NCI-H2029 (cell line): ENCODE results near the gene OR51T1.
A peak's percentile ranks its signal among the peaks of the same experiment; 100 is the strongest.
"Not testable (repeated sequence)": the region's sequence is repeated elsewhere in the genome, so short reads cannot be mapped to it uniquely, and the experiment has no call there.

Source experiments
- DNase-seq: peaks from one replicate; lab custom pipeline; 2025; lab: John Stamatoyannopoulos, UW

Gene OR51T1, protein sequence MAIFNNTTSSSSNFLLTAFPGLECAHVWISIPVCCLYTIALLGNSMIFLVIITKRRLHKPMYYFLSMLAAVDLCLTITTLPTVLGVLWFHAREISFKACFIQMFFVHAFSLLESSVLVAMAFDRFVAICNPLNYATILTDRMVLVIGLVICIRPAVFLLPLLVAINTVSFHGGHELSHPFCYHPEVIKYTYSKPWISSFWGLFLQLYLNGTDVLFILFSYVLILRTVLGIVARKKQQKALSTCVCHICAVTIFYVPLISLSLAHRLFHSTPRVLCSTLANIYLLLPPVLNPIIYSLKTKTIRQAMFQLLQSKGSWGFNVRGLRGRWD

DNA sequence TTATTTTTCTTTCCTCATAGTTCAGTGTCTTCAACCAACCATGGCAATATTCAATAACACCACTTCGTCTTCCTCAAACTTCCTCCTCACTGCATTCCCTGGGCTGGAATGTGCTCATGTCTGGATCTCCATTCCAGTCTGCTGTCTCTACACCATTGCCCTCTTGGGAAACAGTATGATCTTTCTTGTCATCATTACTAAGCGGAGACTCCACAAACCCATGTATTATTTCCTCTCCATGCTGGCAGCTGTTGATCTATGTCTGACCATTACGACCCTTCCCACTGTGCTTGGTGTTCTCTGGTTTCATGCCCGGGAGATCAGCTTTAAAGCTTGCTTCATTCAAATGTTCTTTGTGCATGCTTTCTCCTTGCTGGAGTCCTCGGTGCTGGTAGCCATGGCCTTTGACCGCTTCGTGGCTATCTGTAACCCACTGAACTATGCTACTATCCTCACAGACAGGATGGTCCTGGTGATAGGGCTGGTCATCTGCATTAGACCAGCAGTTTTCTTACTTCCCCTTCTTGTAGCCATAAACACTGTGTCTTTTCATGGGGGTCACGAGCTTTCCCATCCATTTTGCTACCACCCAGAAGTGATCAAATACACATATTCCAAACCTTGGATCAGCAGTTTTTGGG lies at the start of gene OR51T1:
Gene OR51T1 (plus strand): TSS at position 41 of the 641 bp plus-strand sequence. CDS start 0 bp downstream, at position 41.
- no peak for DNase-seq

DNA sequence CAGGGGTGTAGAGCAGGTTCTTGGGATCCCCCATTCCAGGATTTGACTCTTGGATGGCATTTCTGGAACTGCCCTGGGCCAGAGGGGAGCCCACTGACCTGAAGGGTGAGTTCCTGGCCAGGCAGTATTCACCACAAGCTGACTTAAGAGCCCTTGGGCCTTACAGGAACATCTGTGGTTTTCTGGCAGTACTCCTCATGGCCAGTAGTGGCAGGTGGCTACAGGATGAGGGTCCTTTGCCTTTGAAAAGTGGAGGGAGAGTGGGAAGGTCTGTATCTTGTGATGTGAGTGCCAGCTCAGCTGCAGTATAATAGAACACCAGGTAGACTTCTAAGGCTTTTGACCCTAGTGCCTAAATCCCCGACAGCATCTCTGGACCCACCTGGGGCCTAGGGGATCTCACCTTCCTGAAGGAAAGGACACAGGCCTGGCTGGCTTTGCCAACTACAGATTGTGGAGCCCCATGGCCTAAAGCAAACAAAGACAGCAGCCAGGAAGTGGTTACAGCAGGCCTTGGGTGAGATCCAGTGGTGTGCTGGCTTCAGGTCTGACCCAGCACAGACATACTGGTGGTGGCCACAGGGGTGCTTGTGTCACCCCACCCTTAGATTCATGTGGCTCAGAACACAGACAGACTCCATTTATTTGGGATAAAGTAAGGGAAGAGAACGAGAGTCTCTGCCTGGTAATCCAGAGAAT lies 41.7 kb upstream of the OR51T1 start:
- peak; percentile 79 for DNase-seq

GRCh38 chr11:4848908-4849532 lies 32.7 kb upstream of the OR51T1 start, which contains the start of gene OR51S1:
TSS of gene OR51S1 (minus strand) at chr11:4849208. CDS start at chr11:4849208, 0 bp downstream.
- no peak for DNase-seq

GRCh38 chr11:4851033-4851432 lies 30.7 kb upstream of the OR51T1 start:
- no peak for DNase-seq

DNA sequence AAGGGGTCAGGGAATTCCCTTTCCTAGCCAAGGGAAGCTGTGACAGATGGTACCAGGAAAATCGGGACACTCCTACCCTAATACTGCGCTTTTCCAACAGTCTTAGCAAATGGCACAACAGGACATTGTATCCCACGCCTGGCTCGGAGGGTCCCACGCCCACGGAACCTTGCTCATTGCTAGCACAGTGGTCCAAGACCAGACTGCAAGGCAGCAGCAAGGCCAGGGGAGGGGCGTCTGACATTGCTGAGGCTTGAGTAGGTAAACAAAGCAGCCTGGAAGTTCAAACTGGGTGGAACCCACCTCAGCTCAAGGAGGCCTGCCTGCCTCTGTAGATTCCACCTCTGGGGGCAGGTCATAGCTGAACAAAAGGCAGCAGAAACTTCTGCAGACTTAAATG lies 27.4 kb upstream of the OR51T1 start:
- not testable (repeated sequence) for DNase-seq

- DNase-seq: no peak
Measured at GRCh38 chr11:4862447-4863236, 19.1 kb upstream of the OR51T1 start.

DNA sequence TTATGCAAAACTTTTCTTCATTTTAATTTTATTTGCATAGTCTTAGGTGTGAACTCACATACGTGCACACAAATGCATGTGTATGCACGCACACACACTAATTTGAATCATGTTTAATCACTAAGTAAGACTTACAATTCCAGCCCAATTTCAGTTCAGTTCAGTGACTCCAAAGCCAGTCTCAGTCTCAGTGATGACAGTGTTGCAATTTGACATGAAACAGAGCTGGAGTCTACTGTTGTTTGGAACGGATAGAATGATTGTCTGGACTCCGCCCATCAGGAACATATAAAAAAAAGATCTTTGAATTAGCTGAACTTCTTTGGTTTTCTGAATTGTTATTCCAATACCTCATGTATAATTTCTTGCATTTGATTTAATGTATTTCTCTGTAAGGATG lies 17.8 kb upstream of the OR51T1 start:
- no peak for DNase-seq

- DNase-seq: no peak
Measured at GRCh38 chr11:4865855-4866254, 15.8 kb upstream of the OR51T1 start.

GRCh38 chr11:4881188-4881587 lies 512 bp upstream of the OR51T1 start:
- no peak for DNase-seq

DNA sequence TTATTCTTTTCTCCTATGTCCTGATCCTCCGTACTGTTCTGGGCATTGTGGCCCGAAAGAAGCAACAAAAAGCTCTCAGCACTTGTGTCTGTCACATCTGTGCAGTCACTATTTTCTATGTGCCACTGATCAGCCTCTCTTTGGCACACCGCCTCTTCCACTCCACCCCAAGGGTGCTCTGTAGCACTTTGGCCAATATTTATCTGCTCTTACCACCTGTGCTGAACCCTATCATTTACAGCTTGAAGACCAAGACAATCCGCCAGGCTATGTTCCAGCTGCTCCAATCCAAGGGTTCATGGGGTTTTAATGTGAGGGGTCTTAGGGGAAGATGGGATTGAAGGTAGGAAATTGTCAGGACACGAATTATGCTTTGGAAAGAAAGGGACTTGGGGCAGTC lies 843 bp downstream of the OR51T1 start:
- peak; percentile 77 for DNase-seq

DNA sequence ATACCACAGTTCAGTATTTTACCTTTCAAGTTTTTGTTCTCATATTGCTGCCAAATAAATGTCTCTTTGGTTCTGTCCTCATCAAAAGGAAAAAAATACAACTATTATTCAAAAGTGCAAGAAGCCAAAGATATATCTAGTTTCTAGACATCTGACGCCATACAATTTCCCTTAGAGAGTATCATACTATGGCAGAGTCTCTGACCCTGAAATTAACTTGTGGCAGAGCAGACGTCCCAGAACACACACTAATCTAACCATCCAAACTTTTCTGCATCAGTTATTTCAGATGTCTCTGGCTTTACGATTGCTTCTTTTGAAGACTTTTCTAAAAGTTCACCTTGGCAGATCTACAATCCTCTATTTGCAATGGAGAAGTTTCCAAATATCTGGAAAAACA lies 2.7 kb downstream of the OR51T1 start:
- no peak for DNase-seq

GRCh38 chr11:4886186-4886585 lies 4.5 kb downstream of the OR51T1 start:
- no peak for DNase-seq

GRCh38 chr11:4887591-4887990 lies 5.9 kb downstream of the OR51T1 start:
- DNase-seq: no peak

DNA sequence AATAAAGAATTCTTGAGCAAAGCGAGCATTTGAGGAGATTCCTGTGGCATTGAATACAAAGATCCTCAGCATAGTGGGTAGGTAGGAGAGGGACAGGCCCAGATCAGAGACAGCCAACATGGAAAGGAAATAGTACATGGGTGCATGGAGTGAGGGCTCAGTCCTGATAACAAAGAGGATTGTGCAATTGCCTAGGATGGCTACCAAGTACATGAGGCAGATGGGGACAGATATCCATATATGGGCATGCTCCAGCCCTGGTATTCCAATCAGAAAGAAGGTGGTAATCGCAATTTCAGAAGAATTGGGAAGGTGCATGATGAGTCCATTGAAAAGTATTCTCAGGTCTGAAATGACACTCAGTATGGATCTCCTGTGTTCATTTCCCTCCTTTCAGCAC lies 8.6 kb downstream of the OR51T1 start:
- no peak for DNase-seq

- DNase-seq: no peak
Measured at GRCh38 chr11:4891996-4892640, 10.4 kb downstream of the OR51T1 start.

DNA sequence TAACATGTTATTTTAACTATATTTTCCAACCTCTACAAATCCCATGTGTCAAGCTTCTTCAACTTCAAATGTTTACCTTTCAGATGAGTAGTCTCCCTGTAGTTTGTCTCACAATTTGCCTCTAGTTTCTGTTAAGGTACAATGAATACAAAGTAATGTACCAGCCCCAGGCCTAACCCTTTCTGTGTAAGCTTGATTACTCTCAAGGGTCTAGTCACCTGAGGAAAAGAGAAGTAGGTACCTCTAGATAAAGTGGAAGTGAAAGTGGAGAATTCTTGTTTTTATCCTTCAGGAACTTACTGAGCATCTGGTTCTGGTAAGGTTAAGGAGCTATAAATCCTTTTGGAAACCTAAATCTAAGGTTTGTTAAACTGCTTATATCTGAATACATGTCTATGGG lies 21.8 kb downstream of the OR51T1 start, which contains the start of gene OR51A7:
Gene OR51A7 (plus strand): TSS at position 300 of the 400 bp plus-strand sequence. CDS start 3,587 bp downstream, outside the sequence.
- no peak for DNase-seq

DNA sequence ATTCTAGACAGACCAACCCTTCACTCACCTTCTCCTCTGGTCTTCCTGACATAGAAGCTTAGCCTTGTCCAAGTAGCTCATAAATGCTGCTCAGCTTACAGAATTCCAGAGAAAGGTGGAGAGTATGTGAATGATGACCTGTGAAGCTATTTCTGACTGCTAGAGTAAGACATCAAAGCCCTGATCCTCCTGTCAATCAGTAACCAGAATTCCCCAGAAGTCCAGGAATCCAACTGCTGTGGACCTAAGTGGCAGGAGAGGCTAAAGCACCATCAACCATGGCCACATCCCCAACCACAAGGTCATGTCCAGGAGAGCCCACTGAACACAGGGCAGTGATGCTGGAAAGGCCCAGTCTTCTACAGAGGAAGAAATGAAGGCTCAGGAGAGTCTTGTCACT lies 34.9 kb downstream of the OR51T1 start:
- DNase-seq: no peak

- no peak for DNase-seq
Measured at GRCh38 chr11:4919250-4919649, 37.5 kb downstream of the OR51T1 start, which contains the start of gene OR51G2. TSS of gene OR51G2 (minus strand) at chr11:4919350. CDS start at chr11:4915663, 3,687 bp downstream.

DNA sequence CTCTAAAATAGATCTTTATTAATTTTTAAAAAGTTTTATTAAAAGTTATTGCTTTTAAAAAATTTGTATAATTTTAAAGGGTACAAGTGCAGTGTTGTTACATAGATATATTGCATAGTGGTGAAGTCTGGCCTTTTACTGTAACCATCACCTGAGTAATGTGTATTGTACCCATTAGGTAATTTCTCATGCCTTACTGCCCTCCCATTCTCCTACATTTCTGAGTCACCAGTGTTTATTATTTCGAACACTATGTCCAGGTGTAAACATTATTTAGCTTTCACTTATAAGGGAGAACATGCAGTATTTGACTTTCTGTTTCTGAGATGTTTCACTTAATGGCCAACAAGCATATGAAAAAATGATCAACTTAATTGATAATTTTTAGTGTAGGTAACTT lies 40.1 kb downstream of the OR51T1 start:
- no peak for DNase-seq

DNA sequence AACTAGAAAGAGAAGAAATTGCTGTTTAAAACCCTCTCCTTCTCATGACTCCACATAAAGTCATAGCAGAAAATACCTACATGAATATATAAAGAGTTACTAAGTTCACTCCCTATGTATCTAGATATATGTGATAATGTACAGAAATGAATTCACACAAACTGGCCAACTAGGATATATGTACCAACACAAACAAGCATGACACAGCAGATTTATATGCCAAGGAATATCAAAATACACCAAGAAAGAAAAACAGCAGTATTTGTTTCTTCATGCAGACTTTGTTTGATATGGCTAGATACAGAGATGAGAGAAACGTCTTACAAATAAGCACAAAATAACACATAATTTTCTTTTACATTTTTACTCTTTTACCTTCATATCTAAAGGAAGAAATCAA lies 40.6 kb downstream of the OR51T1 start:
- DNase-seq: no peak

DNA sequence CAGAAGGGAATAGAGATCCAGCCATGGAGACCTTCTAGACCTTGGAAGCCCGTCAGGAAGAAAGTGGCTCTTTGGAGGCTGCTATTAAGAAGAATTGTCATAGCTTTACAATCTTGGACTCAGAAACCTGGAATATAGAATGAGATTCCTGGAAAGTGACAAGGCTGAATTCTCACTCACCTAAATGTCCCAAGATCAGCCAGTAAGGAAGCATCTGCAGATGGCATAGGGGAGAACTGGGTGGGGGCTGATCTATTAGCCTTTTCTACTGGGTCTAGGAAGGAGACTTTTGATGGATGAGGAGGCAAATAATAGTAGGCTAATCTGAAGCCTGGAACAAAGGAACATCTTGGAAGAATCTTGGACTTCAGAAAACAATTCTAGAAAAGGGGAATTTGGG lies 42.5 kb downstream of the OR51T1 start, which contains the start of gene OR51G1:
Gene OR51G1 (minus strand): TSS at position 101 of the 400 bp plus-strand sequence. CDS start 0 bp downstream, at position 101.
- DNase-seq: no peak
